ENCODE measurements around the gene DPM2.
A peak's percentile ranks its signal among the peaks of the same experiment; 100 is the strongest.

DPM2 gene

GRCh38 chr9:127977009-127977883 is 39.6 kb upstream of the DPM2 start:
- peak overlapping the region; percentile 88 for H3K4me3 ChIP-seq (ENCODE audit: low read length)
- no peak for DNase-seq (ENCODE audit: low read depth)
- TF ChIP-seq CTCF (IDR thresholded peaks at IDR 0.05; ENCODE audit: insufficient read depth, low read depth, low read length, missing control alignments) = no peak

GRCh38 chr9:127976498-127976897 is 38.8 kb upstream of the DPM2 start:
- TF ChIP-seq CTCF (IDR thresholded peaks at IDR 0.05; ENCODE audit: insufficient read depth, low read depth, low read length, missing control alignments) = no peak
- no peak for DNase-seq (ENCODE audit: low read depth)

GRCh38 chr9:127975376-127976315 is 38.0 kb upstream of the DPM2 start:
- no peak for TF ChIP-seq CTCF (IDR thresholded peaks at IDR 0.05; ENCODE audit: insufficient read depth, low read depth, low read length, missing control alignments)
- no peak overlapping the region for H3K4me3 ChIP-seq (ENCODE audit: low read length)
- no peak for DNase-seq (ENCODE audit: low read depth)

More at GRCh38 chr9:127976498-127976897, 38.8 kb upstream of the DPM2 start:
- no peak overlapping the region for H3K4me3 ChIP-seq (ENCODE audit: low read length)

GRCh38 chr9:127974769-127975261 is 37.2 kb upstream of the DPM2 start:
- no peak for TF ChIP-seq CTCF (IDR thresholded peaks at IDR 0.05; ENCODE audit: insufficient read depth, low read depth, low read length, missing control alignments)
- DNase-seq (ENCODE audit: low read depth) = no peak
- H3K4me3 ChIP-seq (ENCODE audit: low read length) = no peak overlapping the region

GRCh38 chr9:127974001-127974768 is 36.5 kb upstream of the DPM2 start:
- TF ChIP-seq CTCF (IDR thresholded peaks at IDR 0.05; ENCODE audit: insufficient read depth, low read depth, low read length, missing control alignments) = no peak
- DNase-seq (ENCODE audit: low read depth) = no peak
- no peak overlapping the region for H3K4me3 ChIP-seq (ENCODE audit: low read length)
